GM23338 (cell line): ENCODE measurements around the gene SLC25A25. TPM values are rescaled to one million over a fixed set of nuclear protein-coding genes. Genes with fewer than 3 reads are reported as not detected.

Source experiments
- ATAC-seq: fragments of 200-7000 bp; cut with Tn5 transposase; 3 replicates; pipeline ENCODE4 v1.9.1; 2020
- DNase-seq: peaks from one replicate; pipeline ENCODE4 v3.0.0-alpha.2; 2015; ENCODE audit warnings: low spot score
- H2AFZ ChIP-seq: fragments of 200-600 bp; sonication (generic); 2 replicates; pipeline ENCODE4 v1.8.0; 2016; ENCODE audit warnings: antibody characterized with exemption, mild to moderate bottlenecking, moderate library complexity
- H3F3A ChIP-seq: fragments of 200-600 bp; sonication (generic); replicated peaks from 2 replicates; pipeline ENCODE4 v1.8.0; 2017; ENCODE audit warnings: antibody characterized with exemption, mixed run types, low read depth
- H3K27ac ChIP-seq: fragments of 200-600 bp; sonication (generic); 2 replicates; pipeline ENCODE4 v1.6.1; 2016; ENCODE audit warnings: low read depth
- H3K27me3 ChIP-seq: fragments of 200-600 bp; sonication (generic); 2 replicates; pipeline ENCODE4 v1.8.0; 2016; ENCODE audit warnings: mild to moderate bottlenecking, mixed run types, moderate library complexity; ENCODE audit not compliant: insufficient read depth
- H3K36me3 ChIP-seq: fragments of 200-600 bp; sonication (generic); 2 replicates; pipeline ENCODE4 v1.8.0; 2016; ENCODE audit warnings: mild to moderate bottlenecking; ENCODE audit not compliant: insufficient read depth
- H3K4me1 ChIP-seq: fragments of 200-600 bp; sonication (generic); 2 replicates; pipeline ENCODE4 v1.8.0; 2016; ENCODE audit warnings: mild to moderate bottlenecking, moderate library complexity; ENCODE audit not compliant: insufficient read depth
- H3K4me2 ChIP-seq: fragments of 200-600 bp; sonication (generic); 2 replicates; pipeline ENCODE4 v1.7.1; 2017; ENCODE audit warnings: mixed run types
- H3K4me3 ChIP-seq: fragments of 200-600 bp; sonication (generic); 2 replicates; pipeline ENCODE4 v1.6.1; 2016; ENCODE audit warnings: mixed run types
- H3K79me2 ChIP-seq: fragments of 200-600 bp; sonication (generic); replicated peaks from 2 replicates; pipeline ENCODE4 v1.8.0; 2017; ENCODE audit warnings: mild to moderate bottlenecking; ENCODE audit not compliant: insufficient read depth
- H3K9me2 ChIP-seq: fragments of 200-600 bp; sonication (generic); 2 replicates; pipeline ENCODE4 v1.8.0; 2017; ENCODE audit not compliant: insufficient read depth
- H4K20me1 ChIP-seq: fragments of 200-600 bp; sonication (generic); replicated peaks from 2 replicates; pipeline ENCODE4 v1.8.0; 2017; ENCODE audit warnings: mild to moderate bottlenecking; ENCODE audit not compliant: insufficient read depth
- H3K27ac Mint-ChIP-seq: 2 replicates; pipeline ENCODE4 v1.8.0; 2020; ENCODE audit warnings: inconsistent platforms, mild to moderate bottlenecking, moderate library complexity, mixed read lengths
- H3K27me3 Mint-ChIP-seq: 3 replicates; pipeline ENCODE4 v1.8.0; 2022; ENCODE audit warnings: low read depth, mild to moderate bottlenecking, moderate library complexity, mixed read lengths, inconsistent platforms; ENCODE audit not compliant: insufficient read depth, poor library complexity
- H3K36me3 Mint-ChIP-seq: 3 replicates; pipeline ENCODE4 v1.8.0; 2021; ENCODE audit warnings: low read depth, mild to moderate bottlenecking, inconsistent platforms, moderate library complexity, mixed read lengths
- H3K4me1 Mint-ChIP-seq: 3 replicates; pipeline ENCODE4 v1.8.0; 2020; ENCODE audit warnings: mild to moderate bottlenecking, inconsistent platforms, mixed read lengths
- H3K4me3 Mint-ChIP-seq: 3 replicates; pipeline ENCODE4 v1.8.0; 2021; ENCODE audit warnings: moderate library complexity, mild to moderate bottlenecking, inconsistent platforms, mixed read lengths
- H3K9me3 Mint-ChIP-seq: 3 replicates; pipeline ENCODE4 v1.8.0; 2020; ENCODE audit warnings: moderate library complexity, mild to moderate bottlenecking, inconsistent platforms, mixed read lengths
- EZH2phosphoT487 ChIP-seq: fragments of 200-600 bp; sonication (generic); IDR thresholded peaks from one replicate; pipeline ENCODE4 v1.8.1; 2018; ENCODE audit warnings: antibody characterized with exemption; ENCODE audit not compliant: unreplicated experiment
- NANOG ChIP-seq: IDR thresholded peaks from 2 replicates; pipeline ENCODE4 v1.6.1; 2016; ENCODE audit warnings: antibody characterized with exemption, borderline replicate concordance
- POLR2AphosphoS5 ChIP-seq: IDR thresholded peaks from 2 replicates; pipeline ENCODE4 v1.6.1; 2016; ENCODE audit warnings: antibody characterized with exemption, low read depth
- ZNF331 ChIP-seq: fragments of 250-450 bp; sonication (Bioruptor Pico); IDR thresholded peaks from 2 replicates; pipeline ENCODE4 v1.5.0; 2020; ENCODE audit warnings: low read depth, mild to moderate bottlenecking, moderate library complexity
- ZNF462 ChIP-seq: fragments of 250-450 bp; sonication (Bioruptor Pico); IDR thresholded peaks from 2 replicates; pipeline ENCODE4 v1.5.0; 2020; ENCODE audit warnings: mild to moderate bottlenecking, moderate library complexity
- polyA plus RNA-seq: library from polyadenylated mRNA; unstranded; fragments of >200 nt; fragmentation: Nextera tagmentation; extraction: Ambion mirVana; gene quantifications from 2 replicates; pipeline ENCODE4 v1.2.1, GENCODE V29; 2016
- total RNA-seq: library from RNA; depleted of rRNA; stranded (reverse); fragments of >200 nt; shearing (Covaris generic); gene quantifications from 2 replicates; pipeline ENCODE4 v1.2.3, GENCODE V29; 2014
- TF ChIP-seq, protein P1 (sequence below), 2 experiments: fragments of 200-600 bp in 1 of 2; sonication (generic) in 1 of 2; conservative IDR thresholded peaks; 2 replicates each; pipeline versions ENCODE4 v1.5.1 to v1.6.1; 2016 to 2017; ENCODE audit warnings: antibody characterized with exemption in 2 of 2, low read depth in 2 of 2, mild to moderate bottlenecking in 2 of 2, moderate library complexity in 1 of 2
- TF ChIP-seq, protein P2 (sequence below): IDR thresholded peaks from one replicate; pipeline ENCODE4 v1.6.1; 2018; ENCODE audit warnings: antibody characterized with exemption; ENCODE audit not compliant: unreplicated experiment

The SLC25A25 gene
- total and polyA plus RNA-seq, 2 experiments from 2014 or later, result 7.1 to 27.0 TPM

- TF ChIP-seq ZNF462 (CRISPR knock-in tag) (no peak), EZH2phosphoT487 (no peak), NANOG (no peak)
Measured at GRCh38 chr9:128106940-128107467, 39.0 kb downstream of the SLC25A25 start (continued).

- Histone ChIP-seq H2AFZ (no peak overlapping the region), H3F3A (peaks cover 10% of the 10 kb centered on the region; the same call in 1 of the 2 replicates), H3K27ac (peak overlapping the region; percentile 76; the same call in 1 of the 2 replicates), H3K4me1 (peaks cover 8% of the 10 kb centered on the region; the same call in 1 of the 2 replicates), H3K36me3 (peaks cover 5% of the 10 kb centered on the region), H3K9me2 (no peaks in the 10 kb centered on the region), H3K79me2 (no peaks in the 10 kb centered on the region), H3K4me2 (no peak overlapping the region), H3K27me3 (no peaks in the 10 kb centered on the region), H3K4me3 (no peak overlapping the region), H4K20me1 (peaks cover 16% of the 10 kb centered on the region)
- Mint-ChIP-seq H3K4me1 (peaks cover 19% of the 10 kb centered on the region), H3K27me3 (peaks cover 3% of the 10 kb centered on the region), H3K4me3 (no peak overlapping the region), H3K9me3 (no peaks in the 10 kb centered on the region), H3K27ac (peak overlapping the region; percentile 80; the same call in 1 of the 2 replicates), H3K36me3 (peaks cover 56% of the 10 kb centered on the region)
- no peak for DNase-seq
- no peak for ATAC-seq
- TF ChIP-seq POLR2AphosphoS5, result no peak
- TF ChIP-seq, protein P1, sequence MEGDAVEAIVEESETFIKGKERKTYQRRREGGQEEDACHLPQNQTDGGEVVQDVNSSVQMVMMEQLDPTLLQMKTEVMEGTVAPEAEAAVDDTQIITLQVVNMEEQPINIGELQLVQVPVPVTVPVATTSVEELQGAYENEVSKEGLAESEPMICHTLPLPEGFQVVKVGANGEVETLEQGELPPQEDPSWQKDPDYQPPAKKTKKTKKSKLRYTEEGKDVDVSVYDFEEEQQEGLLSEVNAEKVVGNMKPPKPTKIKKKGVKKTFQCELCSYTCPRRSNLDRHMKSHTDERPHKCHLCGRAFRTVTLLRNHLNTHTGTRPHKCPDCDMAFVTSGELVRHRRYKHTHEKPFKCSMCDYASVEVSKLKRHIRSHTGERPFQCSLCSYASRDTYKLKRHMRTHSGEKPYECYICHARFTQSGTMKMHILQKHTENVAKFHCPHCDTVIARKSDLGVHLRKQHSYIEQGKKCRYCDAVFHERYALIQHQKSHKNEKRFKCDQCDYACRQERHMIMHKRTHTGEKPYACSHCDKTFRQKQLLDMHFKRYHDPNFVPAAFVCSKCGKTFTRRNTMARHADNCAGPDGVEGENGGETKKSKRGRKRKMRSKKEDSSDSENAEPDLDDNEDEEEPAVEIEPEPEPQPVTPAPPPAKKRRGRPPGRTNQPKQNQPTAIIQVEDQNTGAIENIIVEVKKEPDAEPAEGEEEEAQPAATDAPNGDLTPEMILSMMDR (conservative IDR thresholded peaks at IDR 0.05; ENCODE audit: low read depth in 2 of 2), result no peak
- TF ChIP-seq EZH2phosphoT487, result no peak
- no peak for TF ChIP-seq ZNF331 (CRISPR knock-in tag)
- TF ChIP-seq, protein P2, sequence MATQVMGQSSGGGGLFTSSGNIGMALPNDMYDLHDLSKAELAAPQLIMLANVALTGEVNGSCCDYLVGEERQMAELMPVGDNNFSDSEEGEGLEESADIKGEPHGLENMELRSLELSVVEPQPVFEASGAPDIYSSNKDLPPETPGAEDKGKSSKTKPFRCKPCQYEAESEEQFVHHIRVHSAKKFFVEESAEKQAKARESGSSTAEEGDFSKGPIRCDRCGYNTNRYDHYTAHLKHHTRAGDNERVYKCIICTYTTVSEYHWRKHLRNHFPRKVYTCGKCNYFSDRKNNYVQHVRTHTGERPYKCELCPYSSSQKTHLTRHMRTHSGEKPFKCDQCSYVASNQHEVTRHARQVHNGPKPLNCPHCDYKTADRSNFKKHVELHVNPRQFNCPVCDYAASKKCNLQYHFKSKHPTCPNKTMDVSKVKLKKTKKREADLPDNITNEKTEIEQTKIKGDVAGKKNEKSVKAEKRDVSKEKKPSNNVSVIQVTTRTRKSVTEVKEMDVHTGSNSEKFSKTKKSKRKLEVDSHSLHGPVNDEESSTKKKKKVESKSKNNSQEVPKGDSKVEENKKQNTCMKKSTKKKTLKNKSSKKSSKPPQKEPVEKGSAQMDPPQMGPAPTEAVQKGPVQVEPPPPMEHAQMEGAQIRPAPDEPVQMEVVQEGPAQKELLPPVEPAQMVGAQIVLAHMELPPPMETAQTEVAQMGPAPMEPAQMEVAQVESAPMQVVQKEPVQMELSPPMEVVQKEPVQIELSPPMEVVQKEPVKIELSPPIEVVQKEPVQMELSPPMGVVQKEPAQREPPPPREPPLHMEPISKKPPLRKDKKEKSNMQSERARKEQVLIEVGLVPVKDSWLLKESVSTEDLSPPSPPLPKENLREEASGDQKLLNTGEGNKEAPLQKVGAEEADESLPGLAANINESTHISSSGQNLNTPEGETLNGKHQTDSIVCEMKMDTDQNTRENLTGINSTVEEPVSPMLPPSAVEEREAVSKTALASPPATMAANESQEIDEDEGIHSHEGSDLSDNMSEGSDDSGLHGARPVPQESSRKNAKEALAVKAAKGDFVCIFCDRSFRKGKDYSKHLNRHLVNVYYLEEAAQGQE, result no peak
Measured at GRCh38 chr9:128107468-128108268, 39.6 kb downstream of the SLC25A25 start.
